Activated naive CD4-positive, alpha-beta T cell treated with anti-CD3 and anti-CD28 coated beads, Interleukin-2, amount 50 U/mL, for 72 hours (primary cell): Measurements from ENCODE around the gene CACNA2D4. TPM values are rescaled to one million over a fixed set of nuclear protein-coding genes. Genes with fewer than 3 reads are reported as not detected.

Source experiments
- ATAC-seq, 2 donors: fragments of 150-1000 bp; cut with Tn5 transposase; 2 replicates each; pipeline ENCODE4 v1.10.0; 2021; ENCODE audit warnings: mild to moderate bottlenecking in 2 of 2, moderate library complexity in 2 of 2
- DNase-seq, 2 donors: peaks; one replicate each; pipeline ENCODE4 v3.0.0; 2021 to 2022; ENCODE audit warnings: low spot score in 2 of 2
- H3K27ac Mint-ChIP-seq, 2 donors: one replicate each; pipeline ENCODE4 v1.8.0; 2022; ENCODE audit warnings: mild to moderate bottlenecking in 2 of 2, mixed read lengths in 2 of 2
- H3K36me3 Mint-ChIP-seq, 2 donors: one replicate each; pipeline ENCODE4 v1.8.0; 2022; ENCODE audit warnings: mixed read lengths in 2 of 2
- H3K9me3 Mint-ChIP-seq, 2 donors: one replicate each; pipeline ENCODE4 v1.8.0; 2022; ENCODE audit warnings: mixed read lengths in 2 of 2
- total RNA-seq, 2 donors: library from RNA; stranded (reverse); gene quantifications; one replicate each; pipeline ENCODE4 v1.2.3, GENCODE V29; 2022

CACNA2D4 gene
- total RNA-seq, 2 donors from 2014 or later, result 3.8 to 5.4 TPM

DNA sequence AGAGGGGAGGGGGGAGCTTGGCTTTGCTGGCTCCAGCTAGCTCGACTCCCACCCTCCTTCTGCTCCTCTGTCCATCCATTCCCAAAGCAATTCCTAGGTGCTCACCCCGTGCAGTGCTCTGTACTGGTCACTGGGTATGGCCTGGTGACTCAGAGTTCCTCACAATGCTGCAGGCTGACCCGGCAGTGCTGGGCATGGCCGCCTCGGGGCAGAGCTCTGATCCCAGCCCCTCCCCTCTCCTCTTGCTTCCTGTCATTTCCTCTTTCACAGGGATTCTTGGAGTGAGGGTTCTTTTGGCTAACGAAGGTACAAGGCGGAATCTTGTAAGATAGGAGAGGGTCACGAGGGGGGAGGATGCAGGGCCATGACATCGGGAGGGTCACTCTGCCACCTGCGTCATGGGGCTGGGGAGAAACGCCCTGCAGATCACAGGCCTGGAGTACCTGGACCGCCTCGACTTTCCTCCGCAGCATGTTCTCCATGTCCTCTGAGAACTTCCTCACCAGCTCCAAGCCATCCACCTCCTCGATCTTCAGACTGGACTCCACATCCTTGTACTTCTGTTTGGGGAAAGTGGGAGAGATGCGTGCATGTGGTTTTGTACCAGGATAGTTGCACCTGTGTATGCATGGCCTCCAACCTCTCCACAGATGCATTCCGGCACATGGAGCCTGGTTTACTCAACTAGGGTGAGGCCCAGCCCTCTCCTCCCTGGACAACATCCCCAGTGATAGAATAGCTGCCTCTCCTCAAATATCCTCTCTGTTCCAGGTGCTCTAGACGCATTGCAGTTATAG is 5.7 kb downstream of the CACNA2D4 start:
- Mint-ChIP-seq H3K36me3 (peaks cover 0 to 9% of the 10 kb centered on the region in 2 donors), H3K27ac (peak overlapping the region in 1 of 2 donors; percentile 36), H3K9me3 (no peaks in the 10 kb centered on the region)
- ATAC-seq (no peak), DNase-seq (peak in 1 of 2 donors; percentile 31)

GRCh38 chr12:1911598-1912575 is 6.6 kb downstream of the CACNA2D4 start:
- Mint-ChIP-seq H3K36me3 (peaks cover 5 to 16% of the 10 kb centered on the region in 2 donors), H3K27ac (no peak overlapping the region), H3K9me3 (peaks cover 0 to under 1% of the 10 kb centered on the region in 2 donors)
- ATAC-seq (no peak), DNase-seq (peak in 1 of 2 donors; percentile 23)

- Mint-ChIP-seq H3K9me3 (peaks cover 8 to 12% of the 10 kb centered on the region in 2 donors), H3K27ac (no peak overlapping the region), H3K36me3 (peaks cover 10 to 21% of the 10 kb centered on the region in 2 donors)
- ATAC-seq, result no peak
- no peak for DNase-seq
These were observed 8.0 kb downstream of the CACNA2D4 start for GRCh38 chr12:1910468-1910867.

DNA sequence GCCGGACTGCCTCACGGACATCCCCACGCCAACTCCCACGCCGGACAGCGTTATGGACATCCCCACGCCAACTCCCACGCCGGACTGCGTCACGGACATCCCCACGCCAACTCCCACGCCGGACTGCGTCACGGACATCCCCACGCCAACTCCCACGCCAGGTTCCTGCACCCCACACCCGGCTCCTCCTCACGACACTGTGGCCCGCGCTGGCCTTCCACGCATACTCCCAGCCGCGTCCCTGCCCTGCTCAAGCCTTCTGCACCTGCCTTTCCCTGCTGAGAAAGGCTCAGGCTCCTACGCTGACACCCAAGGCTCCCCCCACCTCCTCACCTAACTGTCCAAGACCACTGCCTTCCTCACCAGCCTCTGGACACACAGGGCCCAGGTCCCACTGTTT is 9.7 kb downstream of the CACNA2D4 start:
- Mint-ChIP-seq H3K36me3 (peaks cover 14 to 21% of the 10 kb centered on the region in 2 donors), H3K9me3 (peaks cover 8 to 16% of the 10 kb centered on the region in 2 donors), H3K27ac (no peak overlapping the region)
- ATAC-seq (no peak), DNase-seq (peak in 1 of 2 donors; percentile 14)

DNA sequence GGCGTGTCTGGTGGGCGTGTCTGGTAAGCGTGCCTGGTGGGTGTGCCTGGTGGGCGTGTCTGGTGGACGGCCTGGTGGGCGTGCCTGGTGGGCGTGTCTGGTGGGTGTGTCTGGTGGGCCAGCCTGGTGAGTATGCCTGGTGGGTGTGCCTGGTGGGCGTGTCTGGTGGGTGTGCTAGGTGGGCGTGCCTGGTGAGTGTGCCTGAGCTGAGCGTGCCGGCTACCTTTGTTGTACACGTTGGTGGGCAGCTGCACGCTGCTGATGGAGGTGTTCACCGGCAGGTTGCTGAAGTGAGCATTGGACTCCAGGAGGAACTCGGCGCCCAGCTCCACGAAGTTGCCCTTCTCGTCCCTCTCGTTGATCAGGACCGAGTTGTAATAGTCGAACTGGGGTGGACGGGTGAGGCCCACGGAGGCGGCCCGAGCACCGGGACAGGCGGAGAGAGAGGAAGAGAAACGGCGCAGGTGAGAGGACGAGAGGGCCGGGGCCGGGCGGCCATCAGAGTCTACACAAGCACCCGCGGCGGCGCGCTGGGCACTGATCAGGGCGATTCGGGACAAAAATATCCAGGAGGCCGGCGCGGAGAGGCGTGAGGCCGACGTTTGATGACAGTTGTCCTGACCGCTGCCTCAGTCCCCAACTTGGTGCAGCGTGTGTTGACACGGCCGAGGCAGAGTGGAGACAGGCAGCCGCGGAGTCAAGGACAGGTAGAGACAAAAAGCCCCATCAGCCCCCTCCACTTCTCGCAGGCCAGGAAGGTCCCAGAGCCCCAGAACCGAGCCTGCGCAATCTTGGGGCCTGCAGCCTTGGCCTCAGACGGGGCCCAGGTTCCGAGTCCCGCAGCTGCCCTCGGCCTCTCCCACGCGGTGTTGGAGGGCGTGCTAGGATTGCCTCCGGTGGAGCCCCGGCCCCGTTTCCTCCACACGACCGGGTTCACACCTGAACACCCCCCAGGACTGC is 10.5 kb downstream of the CACNA2D4 start:
- H3K9me3 Mint-ChIP-seq, result peaks cover 11 to 22% of the 10 kb centered on the region in 2 donors
- ATAC-seq (no peak), DNase-seq (peak in 1 of 2 donors; percentile 39)
- no peak overlapping the region for H3K27ac Mint-ChIP-seq
- peaks cover 19 to 21% of the 10 kb centered on the region in 2 donors for H3K36me3 Mint-ChIP-seq

GRCh38 chr12:1906579-1906978 is 11.9 kb downstream of the CACNA2D4 start:
- DNase-seq (peak in 1 of 2 donors; percentile 33), ATAC-seq (no peak)
- peaks cover 28 to 32% of the 10 kb centered on the region in 2 donors for H3K36me3 Mint-ChIP-seq
- H3K27ac Mint-ChIP-seq, result no peak overlapping the region
- H3K9me3 Mint-ChIP-seq, result peaks cover 18 to 27% of the 10 kb centered on the region in 2 donors

- no peak for DNase-seq
These were observed 13.6 kb downstream of the CACNA2D4 start for GRCh38 chr12:1904875-1905274.

GRCh38 chr12:1896964-1897363 is 21.5 kb downstream of the CACNA2D4 start:
- no peak overlapping the region for H3K27ac Mint-ChIP-seq
- H3K9me3 Mint-ChIP-seq, result peaks cover 4 to 13% of the 10 kb centered on the region in 2 donors
- ATAC-seq (no peak), DNase-seq (no peak)
- H3K36me3 Mint-ChIP-seq, result peaks cover 0 to 19% of the 10 kb centered on the region in 2 donors

More at GRCh38 chr12:1904875-1905274, 13.6 kb downstream of the CACNA2D4 start:
- H3K27ac Mint-ChIP-seq, result no peak overlapping the region
- peaks cover 28 to 34% of the 10 kb centered on the region in 2 donors for H3K36me3 Mint-ChIP-seq
- H3K9me3 Mint-ChIP-seq, result peaks cover 18 to 27% of the 10 kb centered on the region in 2 donors
- no peak for ATAC-seq

GRCh38 chr12:1890810-1891209 is 27.6 kb downstream of the CACNA2D4 start:
- peaks cover 12 to 20% of the 10 kb centered on the region in 2 donors for H3K9me3 Mint-ChIP-seq
- DNase-seq (no peak), ATAC-seq (no peak)
- no peak overlapping the region for H3K27ac Mint-ChIP-seq
- H3K36me3 Mint-ChIP-seq, result peaks cover 0 to 34% of the 10 kb centered on the region in 2 donors

GRCh38 chr12:1890119-1890703 is 28.2 kb downstream of the CACNA2D4 start:
- H3K9me3 Mint-ChIP-seq, result peaks cover 12 to 20% of the 10 kb centered on the region in 2 donors
- DNase-seq, result no peak
- no peak for ATAC-seq
- peaks cover 0 to 34% of the 10 kb centered on the region in 2 donors for H3K36me3 Mint-ChIP-seq
- no peak overlapping the region for H3K27ac Mint-ChIP-seq

DNA sequence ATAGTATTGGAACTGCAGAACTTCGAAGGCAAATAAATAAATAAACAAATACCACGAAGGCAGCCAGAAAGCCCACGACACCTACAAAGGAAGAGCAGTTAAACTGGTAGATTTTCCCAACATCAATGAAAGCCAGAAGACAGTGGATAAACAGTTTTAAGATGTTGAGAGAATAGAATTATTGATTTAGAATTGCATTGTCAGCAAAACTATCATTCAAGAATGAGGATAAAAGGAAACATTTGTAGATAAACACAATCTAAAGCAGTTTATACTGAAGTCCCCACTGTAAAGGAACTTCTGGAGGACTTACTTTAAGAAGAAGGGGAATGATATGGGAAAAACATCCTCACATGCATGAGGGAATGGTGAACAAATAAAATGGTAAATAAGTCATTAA is 29.5 kb downstream of the CACNA2D4 start:
- ATAC-seq (no peak), DNase-seq (no peak)
- Mint-ChIP-seq H3K36me3 (peaks cover 0 to 31% of the 10 kb centered on the region in 2 donors), H3K9me3 (peaks cover 12 to 19% of the 10 kb centered on the region in 2 donors), H3K27ac (no peak overlapping the region)

DNA sequence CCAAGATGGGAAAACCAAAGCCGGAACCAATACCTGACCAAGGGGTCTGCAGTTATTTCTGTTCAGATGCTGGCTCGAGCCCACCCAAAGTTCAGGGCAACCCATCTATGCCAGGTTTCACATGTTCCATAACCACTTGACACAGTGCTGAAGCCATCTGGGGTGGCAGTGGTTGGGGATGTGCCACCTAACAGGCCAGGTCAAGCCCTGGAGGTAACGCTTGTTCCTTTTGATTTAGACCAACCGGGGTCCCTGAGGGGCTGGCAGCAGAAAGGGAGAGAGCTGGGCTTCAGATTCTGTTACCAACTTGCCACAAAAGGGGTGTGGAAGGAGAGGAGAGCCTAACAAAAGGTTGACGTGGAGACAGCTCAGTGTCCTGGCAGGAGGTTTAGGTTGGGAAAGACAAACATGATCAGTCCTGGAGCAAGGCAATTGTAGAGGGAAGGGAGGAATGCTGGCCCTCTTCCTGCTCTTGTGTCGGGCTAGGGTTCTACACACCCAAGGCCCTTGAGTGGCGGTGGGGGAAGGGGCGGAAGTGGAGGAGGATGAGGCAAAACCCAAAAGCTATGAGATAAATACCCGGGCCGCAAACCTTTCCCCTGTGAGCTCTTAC is 31.9 kb downstream of the CACNA2D4 start:
- ATAC-seq (no peak), DNase-seq (no peak)
- Mint-ChIP-seq H3K27ac (peak overlapping the region in 1 of 2 donors; percentile 86), H3K9me3 (peaks cover 5 to 6% of the 10 kb centered on the region in 2 donors), H3K36me3 (peaks cover 0 to 18% of the 10 kb centered on the region in 2 donors)

DNA sequence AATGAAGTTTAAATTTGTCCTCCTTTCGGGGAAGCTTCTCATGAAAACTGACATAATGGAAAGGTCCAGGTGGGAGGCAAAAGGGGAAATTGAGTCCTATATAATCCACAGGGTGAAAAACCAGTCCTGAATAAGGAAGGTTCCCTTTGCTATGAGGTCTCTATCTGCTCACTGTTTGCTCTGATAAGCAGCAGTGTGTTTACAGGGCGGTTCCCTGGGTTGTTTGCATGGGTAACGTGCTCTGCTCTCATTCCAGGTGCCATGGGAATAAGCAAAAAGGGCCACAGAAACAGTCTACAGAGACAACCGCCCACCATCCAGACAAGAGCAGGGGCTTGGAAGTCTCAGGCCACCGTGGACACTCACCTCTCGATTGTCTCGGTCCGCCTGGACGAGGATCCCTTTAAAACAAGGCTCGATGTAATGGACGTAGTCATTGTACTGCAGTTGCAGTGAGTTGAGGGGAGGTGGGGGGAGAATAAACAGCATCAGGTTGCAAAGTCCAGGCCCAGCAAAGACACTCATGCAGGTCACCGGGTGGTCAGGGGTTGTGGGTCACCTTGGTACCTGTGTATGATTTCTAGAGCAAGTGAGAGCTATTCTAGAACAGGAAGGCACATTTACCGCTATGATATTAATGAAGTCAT is 32.7 kb downstream of the CACNA2D4 start:
- H3K36me3 Mint-ChIP-seq, result peaks cover 0 to 12% of the 10 kb centered on the region in 2 donors
- ATAC-seq, result no peak
- peaks cover 0 to under 1% of the 10 kb centered on the region in 2 donors for H3K9me3 Mint-ChIP-seq
- no peak for DNase-seq
- no peak overlapping the region for H3K27ac Mint-ChIP-seq

DNA sequence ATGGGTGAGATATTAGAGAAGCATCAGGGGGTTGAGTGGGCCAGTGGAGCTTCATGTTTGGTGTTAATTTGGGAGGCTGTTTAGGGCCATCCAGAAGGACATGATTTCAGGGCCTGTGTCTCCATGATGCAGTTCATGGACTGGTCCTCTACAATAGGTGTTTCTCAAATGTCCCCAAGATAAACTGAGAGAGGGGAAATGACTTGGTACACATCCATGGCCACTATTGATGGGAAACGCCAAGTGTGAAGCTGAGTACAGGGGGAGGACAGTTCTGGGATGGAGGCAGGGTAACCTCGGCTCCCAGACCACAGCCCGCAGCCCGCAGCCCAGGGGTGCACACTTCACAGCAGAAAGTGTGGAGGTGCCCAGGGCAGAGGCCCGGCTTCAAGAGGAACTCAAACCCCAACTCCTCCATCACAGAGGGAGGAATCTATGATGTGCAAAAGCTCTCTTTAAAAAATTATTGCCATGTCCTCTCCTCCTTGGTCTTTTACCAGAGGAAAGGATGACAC is 33.3 kb downstream of the CACNA2D4 start:
- Mint-ChIP-seq H3K27ac (no peak overlapping the region), H3K36me3 (peaks cover 0 to 12% of the 10 kb centered on the region in 2 donors), H3K9me3 (no peaks in the 10 kb centered on the region)
- no peak for ATAC-seq
- DNase-seq, result no peak
